LHCN-M2 (cell line): ENCODE results near the gene MACROD2. TPM values are rescaled to one million over a fixed set of nuclear protein-coding genes. Genes with fewer than 3 reads are reported as not detected.

Experiments
- DNase-seq: peaks from one replicate; pipeline ENCODE4 v3.0.0-alpha.2; 2012; ENCODE audit warnings: low read depth
- total RNA-seq: library from RNA; depleted of rRNA; stranded (reverse); fragments of >200 nt; gene quantifications from 2 replicates; pipeline ENCODE4 v1.2.3, GENCODE V29; 2014

Gene MACROD2
- total RNA-seq, 1 experiment from 2014 or later, result 1.1 TPM

DNA sequence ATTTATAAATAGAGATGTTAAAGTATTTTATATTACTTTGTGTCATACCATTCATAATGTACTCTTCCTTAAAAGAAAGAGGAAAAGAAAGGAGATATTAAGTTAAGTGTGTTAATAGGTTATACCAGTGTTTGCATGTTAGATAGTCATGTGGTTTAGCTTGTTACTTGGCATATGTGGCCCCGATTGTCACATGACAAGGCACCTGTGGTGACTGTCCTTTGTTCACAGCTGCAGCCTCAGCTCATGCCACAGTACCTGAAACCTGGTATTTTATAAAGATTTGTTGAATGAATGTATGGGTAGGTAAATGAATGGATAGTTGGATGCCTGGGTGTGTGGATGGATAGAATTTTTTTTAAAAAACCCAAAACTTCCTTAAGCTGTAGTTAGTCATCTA lies 648.2 kb downstream of the MACROD2 start:
- DNase-seq, result no peak

GRCh38 chr20:14644306-14645097 lies 649.2 kb downstream of the MACROD2 start:
- no peak for DNase-seq

GRCh38 chr20:14647016-14647415 lies 651.7 kb downstream of the MACROD2 start:
- no peak for DNase-seq

DNA sequence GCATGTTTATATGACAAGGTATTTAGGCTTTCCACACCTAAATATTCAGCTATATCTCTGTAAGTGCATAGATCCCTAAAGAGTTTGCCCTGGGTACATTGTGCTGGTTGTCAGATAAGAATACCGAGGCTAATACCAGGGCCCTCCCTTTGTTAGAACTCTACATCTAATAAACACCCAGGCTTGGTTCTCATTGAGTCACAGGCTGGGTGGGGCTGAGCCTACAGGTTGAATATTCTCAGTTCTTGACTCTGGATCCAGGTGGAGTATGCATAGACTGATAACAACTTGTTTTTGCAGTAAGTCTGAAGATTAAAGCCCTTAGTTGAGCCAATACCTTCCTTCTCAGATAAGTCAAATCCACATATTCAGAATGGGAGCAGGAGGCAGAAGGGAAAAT lies 654.3 kb downstream of the MACROD2 start:
- DNase-seq, result no peak

DNA sequence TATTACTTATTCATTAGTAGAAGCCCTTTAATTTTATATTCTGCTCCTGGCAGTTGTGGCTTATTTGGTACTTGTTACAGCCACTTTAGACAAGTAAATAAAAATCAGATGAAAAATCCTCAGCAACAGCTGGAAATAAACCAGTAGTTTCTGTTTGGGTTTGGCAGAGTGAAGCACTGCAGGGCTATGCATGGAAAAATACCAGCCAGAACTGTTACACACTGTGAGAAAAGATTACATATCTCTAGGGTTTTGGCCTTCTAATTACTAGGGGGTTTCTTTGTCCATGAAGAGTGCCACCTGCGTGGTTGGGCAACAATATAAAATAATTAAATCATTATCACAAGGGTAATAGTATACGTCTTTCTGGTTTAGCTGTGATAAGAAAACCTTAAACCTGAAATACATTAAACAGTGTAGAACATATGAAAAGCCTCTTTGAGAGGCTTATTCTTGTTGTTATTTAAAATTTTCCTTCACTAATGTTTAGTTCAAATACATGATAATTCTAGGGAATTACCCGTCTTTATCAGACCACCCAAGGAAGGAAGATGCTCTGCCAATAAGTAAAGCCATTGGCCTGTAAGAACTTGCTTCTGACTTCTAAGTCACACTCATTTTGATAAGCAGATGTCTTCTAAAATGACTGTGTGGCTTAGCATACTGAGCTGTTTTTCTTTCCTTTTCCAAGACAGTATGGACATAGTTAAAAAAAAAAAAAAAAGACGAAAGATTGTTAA lies 662.1 kb downstream of the MACROD2 start:
- DNase-seq, result no peak

DNA sequence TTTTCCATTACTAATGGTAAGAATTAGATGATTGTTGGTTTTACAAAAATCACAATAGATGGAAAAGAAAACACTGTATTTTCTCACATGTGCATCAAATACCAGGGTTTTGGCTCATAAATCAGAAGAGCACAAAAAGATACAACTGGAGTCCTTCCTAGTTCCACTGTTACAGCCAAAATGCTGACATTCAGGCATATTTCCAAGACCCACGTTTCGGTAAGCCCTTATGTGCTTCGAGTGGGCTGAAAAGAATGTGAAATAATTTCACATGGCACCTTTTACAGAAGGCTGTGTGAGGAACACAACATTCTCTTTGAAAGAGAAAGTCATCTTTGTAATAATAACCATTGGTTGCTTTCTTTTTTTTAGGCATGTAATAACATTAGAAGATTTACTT lies 668.8 kb downstream of the MACROD2 start:
- DNase-seq, result no peak

- DNase-seq, result no peak
These were observed 671.4 kb downstream of the MACROD2 start for GRCh38 chr20:14666696-14667095.

DNA sequence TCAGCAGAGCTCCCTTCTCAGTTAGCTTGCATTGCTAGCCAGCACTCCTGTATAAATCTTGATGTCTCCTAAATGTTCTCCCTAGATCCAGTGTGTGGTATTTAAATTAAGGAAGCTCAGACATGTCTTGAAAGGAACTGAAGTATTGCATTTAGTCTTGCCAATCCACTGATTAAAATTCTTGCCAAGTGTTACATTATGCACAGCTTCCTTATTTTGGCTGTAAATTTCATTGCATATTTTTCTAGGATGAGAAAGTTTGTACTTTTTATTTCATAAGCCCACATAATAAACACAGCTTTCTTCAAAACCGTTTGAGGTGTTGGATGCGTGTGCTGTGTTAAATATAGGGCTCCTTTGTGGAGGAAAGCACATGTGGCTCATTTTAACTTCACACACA lies 671.9 kb downstream of the MACROD2 start:
- DNase-seq, result no peak

GRCh38 chr20:14672066-14672465 lies 676.8 kb downstream of the MACROD2 start:
- no peak for DNase-seq

DNA sequence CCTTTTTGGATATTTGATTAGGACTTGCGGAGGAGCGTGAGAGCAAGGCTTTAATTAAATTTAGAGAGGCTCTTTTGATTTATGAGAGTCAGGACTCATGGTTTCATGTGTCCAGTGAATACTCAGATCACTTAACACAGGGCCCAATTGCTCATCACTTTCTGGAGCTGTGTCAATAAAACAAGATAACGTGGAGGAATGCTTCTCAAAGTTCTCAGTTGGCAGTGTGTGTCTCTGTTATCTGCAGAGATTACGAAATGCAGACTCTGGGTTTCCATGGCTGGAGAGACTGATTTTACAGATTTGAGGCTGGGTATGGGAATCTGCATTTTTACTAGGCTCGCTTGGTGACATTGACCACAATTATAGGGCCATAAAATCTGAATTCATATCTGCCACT lies 677.8 kb downstream of the MACROD2 start:
- DNase-seq, result no peak

- DNase-seq, result no peak
These were observed 682.1 kb downstream of the MACROD2 start for GRCh38 chr20:14677455-14677854.

GRCh38 chr20:14685183-14685582 lies 689.9 kb downstream of the MACROD2 start:
- DNase-seq, result no peak

- DNase-seq, result peak; percentile 20
These were observed 692.0 kb downstream of the MACROD2 start for GRCh38 chr20:14687313-14687712.

GRCh38 chr20:14688005-14688404 lies 692.7 kb downstream of the MACROD2 start:
- DNase-seq, result no peak

DNA sequence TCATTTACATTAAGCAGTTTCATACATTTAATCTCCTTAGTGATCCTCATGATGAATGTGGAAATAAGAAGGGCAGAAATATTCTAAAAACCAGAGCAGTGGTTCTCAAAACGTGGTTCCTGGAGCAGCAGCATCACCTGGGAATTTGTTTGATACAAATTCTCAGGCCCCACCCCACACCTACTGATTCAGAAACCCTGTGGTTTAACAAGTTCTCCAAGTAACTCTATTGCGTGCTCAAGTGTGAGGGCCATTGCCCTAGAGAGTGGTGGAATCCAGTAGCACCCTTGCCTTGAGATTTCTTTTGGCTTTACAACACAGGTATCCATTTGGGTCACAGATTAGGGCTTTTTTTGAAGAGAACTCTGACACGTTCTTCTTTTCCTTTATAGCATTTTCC lies 696.7 kb downstream of the MACROD2 start:
- no peak for DNase-seq

DNA sequence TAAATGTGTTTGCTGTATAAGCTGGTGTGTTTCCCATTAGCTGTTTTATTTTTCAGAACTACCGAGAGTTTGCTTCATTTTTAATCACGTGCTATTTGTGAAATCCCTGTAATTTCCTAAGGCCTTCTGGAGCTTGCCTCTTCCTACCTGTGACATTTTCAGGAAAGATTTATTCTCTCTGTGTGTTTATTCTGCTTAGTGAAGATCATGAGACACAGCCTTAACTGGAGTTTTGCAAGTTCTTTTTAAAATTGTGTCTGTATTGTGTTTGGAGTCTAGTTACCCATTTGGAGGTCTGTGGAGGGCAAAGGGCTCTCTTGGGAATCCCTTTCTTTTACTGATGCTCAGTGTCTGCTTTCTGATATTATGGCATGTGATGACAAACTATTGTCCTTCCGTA lies 701.2 kb downstream of the MACROD2 start:
- DNase-seq, result no peak

DNA sequence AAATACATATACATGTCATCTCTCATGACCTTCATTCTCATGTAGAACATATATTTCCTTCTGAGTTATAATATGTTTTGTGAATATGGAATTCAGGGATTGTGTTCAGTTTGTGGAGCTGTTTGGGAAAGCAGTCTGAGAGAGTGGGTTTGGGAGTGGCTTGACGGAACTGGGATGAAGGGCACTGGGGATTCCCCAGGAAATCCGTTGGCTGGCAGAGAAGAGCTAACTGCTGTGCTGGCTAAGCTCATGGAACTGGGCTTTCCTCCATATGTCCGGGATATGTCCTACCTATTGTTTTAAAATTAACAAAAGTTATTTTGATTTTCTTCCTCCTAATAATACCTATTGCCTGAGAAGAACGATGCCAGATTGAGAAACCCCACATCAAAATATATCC lies 701.6 kb downstream of the MACROD2 start:
- DNase-seq, result no peak

DNA sequence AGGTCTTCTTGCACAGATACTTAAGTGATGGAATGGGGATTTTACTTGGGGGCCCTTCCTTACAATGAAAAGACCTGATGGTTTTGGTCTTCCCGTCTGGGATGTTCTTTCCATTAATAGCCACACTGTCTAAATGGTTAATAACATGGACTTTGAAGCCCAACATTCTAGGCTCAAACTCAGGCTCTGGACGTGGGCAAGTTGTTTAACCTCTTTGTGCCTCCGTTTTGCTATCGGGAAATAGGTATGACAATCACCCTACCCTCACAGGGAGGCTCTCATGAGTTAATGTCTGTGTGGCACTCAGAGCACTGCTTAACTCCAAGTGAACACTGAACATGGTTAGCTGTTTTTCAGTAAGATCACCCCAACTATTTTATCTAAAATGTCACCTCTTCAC lies 702.8 kb downstream of the MACROD2 start:
- DNase-seq, result no peak

DNA sequence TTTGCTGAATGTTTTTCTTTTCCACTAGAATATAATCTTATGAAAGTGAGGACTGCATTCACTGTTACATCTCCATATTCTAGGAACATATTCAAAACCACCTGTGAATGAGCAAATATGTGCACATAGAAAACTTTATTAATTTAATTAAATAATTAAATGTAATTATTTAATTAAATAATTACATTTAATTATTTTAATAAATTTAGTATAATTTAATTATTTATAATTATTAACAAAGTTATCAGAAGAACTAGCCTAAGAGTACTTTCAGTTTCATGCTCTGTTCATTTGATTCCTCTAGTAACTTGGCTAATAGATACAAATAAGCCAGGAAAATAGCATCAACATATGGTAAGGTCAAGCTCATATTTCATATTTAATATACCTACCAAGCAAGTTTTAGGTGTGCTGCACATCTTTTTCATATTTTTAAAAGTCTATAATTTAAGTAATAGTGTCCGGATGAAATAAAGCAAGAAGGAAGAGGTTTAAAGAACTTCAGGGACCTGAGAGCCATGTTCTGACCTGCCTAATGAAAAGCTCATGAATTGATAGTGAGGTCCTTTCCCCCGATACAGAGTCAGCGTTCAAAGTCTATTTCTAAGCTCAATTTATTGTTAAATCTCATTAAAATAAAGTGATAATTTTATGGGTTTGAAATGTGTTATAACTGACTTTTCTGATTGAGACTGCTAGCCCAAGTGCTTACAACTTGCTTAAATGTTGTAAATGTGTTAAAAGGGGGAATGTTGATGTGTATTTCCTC lies 703.5 kb downstream of the MACROD2 start:
- DNase-seq, result no peak

- peak; percentile 55 for DNase-seq
These were observed 705.3 kb downstream of the MACROD2 start for GRCh38 chr20:14700639-14700960.

DNA sequence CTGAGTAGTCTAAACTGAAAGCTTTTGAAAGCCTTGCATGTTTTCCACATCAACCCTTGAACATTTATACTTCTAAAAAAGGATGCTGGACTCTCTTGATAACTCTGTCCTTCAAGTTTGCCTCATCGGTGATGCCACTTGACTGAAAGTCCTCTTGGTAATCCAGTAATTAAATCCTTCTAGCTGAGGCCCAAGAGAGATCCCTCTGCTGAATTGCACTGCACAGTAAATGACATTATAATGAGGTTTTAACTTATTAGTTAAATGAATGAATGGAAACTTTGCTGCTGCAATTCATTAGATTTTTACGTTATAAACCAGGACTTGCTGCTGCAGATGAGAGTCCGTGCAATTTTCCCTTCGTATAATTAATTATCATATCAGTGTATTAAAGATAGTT lies 706.0 kb downstream of the MACROD2 start:
- DNase-seq, result no peak

DNA sequence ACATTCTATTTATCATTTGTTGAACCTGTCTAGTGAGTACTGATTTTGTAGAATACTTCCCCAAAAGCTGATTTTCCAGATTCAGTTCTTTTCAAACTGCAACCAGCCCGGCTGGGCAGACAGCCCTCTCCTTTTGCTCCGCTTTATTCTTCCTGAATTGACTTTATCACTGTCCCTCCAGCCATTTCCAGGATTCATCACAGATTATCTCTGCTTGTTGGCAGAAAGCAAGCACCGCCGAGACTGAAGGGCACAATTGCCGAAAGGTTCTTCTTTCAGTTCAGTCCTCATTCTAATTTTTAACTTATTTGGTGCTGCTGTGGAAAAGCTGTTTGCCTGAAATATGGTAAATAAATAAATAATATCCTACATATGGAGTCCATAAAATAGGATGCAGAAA lies 711.2 kb downstream of the MACROD2 start:
- DNase-seq, result no peak
